ENCODE data around the gene BLOC1S4.

BLOC1S4 gene

GRCh38 chr4:6692379-6692778, 23.6 kb upstream of the BLOC1S4 start:
- no peak for DNase-seq (ENCODE audit: low read depth)

DNA sequence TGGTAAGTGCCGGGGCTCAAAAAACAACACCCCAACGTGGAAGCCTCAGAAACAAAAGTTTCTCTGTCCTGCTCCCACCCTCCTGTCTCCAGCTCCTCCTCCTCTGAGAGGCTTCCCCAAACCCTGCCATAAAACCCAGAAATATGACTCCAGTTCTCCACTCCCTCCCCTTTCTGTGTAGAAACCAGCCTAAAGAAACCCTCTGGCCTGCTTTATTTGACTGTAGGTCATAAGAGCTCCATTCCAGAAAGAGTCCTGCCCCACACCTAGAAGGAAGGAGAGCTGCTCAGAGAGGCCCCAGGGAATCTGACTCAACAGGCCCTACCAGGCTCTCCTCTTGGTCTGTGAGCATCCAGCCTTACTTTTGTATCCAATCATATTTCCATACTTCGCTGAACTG, 23.2 kb upstream of the BLOC1S4 start:
- DNase-seq (ENCODE audit: low read depth), result no peak

GRCh38 chr4:6693231-6694176, 22.5 kb upstream of the BLOC1S4 start, which contains the start of gene S100P:
TSS of gene S100P (plus strand) at chr4:6693878. CDS start at chr4:6693933, 55 bp downstream.
- no peak for DNase-seq (ENCODE audit: low read depth)

GRCh38 chr4:6694177-6694901, 21.6 kb upstream of the BLOC1S4 start:
- no peak for DNase-seq (ENCODE audit: low read depth)

- DNase-seq (ENCODE audit: low read depth), result no peak
Observed at GRCh38 chr4:6695660-6696610, 20.0 kb upstream of the BLOC1S4 start.

GRCh38 chr4:6696611-6697010, 19.4 kb upstream of the BLOC1S4 start:
- DNase-seq (ENCODE audit: low read depth), result no peak

- no peak for DNase-seq (ENCODE audit: low read depth)
Observed at GRCh38 chr4:6697131-6697530, 18.8 kb upstream of the BLOC1S4 start.

GRCh38 chr4:6699388-6699787, 16.6 kb upstream of the BLOC1S4 start:
- DNase-seq (ENCODE audit: low read depth), result no peak

GRCh38 chr4:6699903-6700302, 16.1 kb upstream of the BLOC1S4 start:
- no peak for DNase-seq (ENCODE audit: low read depth)

DNA sequence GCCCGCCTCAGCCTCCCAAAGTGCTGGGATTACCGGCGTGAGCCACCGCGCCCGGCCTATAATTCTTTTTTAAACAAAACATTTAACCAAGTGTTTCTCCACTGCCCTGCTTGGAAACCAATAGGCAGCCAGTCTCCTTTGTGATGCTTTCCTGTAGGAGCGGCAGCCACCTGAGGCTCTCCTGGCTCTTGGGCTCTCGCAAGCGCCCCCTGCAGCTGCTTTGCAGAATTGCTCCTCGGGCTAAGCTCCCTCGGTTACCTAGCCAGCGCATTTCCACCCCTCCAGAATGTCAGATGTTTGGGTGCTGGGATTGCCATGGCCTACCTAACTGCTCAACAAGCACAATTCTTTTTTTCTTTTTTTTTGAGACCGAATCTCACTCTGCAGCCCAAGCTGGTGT, 14.6 kb upstream of the BLOC1S4 start:
- DNase-seq (ENCODE audit: low read depth), result no peak

DNA sequence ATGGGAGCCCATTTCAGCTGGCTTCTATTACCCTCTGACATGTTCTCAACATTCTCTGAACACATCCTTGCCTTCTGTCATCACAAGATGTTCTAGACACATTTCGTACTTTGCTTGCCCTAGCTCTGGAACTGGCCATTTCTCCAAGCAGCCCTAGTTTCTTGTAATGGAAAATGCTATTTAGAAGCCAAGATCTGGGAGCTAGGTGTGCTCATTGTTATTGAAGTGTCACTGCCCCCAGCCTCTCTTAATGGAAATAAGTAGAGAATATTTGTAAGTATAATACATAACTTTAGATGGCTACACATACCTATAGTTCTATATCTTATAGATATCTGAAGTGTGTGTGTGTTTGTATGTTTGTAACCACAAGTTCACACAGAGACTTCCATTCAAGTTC, 13.2 kb upstream of the BLOC1S4 start:
- no peak for DNase-seq (ENCODE audit: low read depth)

DNA sequence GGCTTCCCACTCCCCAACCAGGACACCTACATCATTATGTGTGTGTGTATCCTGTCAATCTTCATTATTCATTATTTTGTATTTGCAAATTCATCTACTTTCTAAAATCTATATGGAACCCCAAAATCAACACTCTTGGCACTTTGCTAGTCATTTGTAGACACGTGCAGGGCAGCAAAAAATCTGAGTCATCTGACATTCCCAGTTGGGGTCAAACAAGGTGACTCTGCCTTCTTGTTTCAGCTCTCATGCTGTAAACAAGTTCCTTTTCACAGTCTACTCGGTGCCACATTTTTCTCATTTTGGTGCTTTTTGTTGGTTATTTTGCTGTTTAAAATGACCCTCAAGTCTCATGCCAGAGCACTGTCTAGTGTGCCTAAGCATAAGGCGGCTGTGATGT, 12.2 kb upstream of the BLOC1S4 start:
- no peak for DNase-seq (ENCODE audit: low read depth)

GRCh38 chr4:6705646-6706045, 10.3 kb upstream of the BLOC1S4 start:
- no peak for DNase-seq (ENCODE audit: low read depth)

DNA sequence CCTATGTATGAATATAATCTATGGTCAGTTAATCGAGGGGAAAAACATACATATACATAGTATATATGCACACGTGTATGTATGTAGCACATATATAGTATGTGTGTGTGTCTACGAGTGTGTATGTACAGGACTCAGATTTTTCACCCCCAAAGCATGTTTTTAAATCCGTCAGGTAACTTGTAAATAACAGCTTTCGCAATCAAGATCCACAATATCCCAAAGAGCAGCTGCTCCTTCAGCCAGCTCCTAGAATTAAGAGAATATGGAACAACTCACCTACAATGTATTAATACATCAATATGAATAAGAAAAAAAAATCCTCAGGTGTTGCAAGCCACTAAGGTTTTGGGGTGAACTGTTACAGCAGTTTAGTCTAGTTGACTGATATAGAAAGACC, 9.8 kb upstream of the BLOC1S4 start:
- no peak for DNase-seq (ENCODE audit: low read depth)

DNA sequence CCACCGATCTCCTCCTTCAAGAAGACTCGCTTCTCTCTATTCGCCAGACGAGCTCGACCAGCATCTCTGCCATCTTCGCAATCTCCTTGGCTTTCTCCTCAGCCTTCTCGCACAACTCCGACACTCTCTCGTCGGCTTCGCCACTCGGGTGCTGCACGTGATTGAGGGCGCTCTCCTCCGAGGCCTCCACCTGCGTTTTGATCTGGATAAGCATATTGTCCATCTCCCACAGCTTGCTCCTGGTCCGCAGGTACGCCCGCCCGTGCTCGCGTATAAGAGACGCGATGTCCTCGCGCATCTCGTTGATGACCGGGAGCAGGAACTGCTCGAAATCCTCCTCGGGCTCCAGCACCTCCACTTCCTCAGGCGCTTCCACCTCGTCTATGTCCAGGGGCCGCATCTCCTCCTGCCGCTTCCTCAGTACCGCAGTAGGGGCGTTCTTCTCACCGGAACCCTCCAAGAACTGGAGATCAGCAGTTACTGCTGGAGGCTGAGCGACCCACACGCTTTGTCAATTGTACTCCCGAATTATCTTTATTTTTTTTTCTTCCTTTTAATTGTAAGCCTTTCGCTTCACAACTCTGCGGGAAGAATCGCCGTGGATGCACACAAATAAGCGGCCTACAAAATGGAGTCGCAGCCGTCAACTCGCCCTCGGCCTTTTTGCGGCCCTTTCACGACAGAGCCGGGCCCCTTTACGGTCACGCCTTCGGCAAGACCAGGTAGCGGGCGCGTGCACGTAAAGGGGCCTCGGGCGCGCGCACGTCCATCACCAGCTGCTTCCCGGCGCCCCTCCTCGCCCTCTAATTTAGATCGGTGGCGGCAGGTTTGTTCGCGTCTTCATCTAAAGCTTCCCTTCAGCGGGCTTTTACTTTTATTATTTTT, 6.5 kb upstream of the BLOC1S4 start, which contains the start of gene MRFAP1L1:
Gene MRFAP1L1, minus strand, starts transcription at position 636 of the 885 bp plus-strand sequence. Its CDS starts 236 bp downstream, at position 400.
- peak; percentile 94 for DNase-seq (ENCODE audit: low read depth)

DNA sequence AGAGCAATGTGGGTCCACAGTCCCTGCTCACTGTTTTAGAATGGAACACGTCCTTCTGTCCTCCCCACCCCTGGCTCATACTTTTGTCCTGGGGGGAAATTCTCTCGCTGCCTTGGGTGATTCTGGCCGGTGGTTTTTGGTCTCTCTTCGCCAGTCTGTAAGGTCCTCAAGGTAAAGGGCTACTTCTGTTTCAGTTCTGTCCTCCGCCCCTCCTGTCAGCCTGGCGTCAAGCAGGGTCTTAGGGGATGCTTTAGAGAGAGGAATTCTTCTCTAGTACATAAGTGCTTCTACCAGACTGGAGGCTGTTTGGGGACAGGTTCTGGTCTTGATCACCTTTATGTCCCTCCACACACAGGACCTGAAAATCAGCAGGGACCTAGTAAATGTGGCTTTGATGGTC, 5.7 kb upstream of the BLOC1S4 start:
- DNase-seq (ENCODE audit: low read depth), result no peak

DNA sequence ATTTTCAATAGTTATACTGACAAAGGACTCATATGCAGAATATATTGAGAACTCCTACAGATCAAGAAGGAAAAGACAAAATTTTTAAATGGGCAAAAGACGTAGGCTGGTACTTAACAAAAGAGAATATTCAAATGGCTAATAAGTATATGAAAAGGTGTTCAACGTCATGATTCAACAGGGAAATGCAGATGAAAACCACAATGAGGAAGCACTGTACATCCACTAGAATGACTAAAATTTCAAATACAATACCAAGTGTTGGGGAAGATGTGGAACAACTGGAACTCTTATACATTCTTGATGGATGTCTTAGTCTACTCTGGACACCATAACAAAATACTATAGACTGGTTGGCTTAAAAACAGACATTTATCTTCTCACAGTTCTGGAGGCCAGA, 5.0 kb upstream of the BLOC1S4 start:
- no peak for DNase-seq (ENCODE audit: low read depth)

DNA sequence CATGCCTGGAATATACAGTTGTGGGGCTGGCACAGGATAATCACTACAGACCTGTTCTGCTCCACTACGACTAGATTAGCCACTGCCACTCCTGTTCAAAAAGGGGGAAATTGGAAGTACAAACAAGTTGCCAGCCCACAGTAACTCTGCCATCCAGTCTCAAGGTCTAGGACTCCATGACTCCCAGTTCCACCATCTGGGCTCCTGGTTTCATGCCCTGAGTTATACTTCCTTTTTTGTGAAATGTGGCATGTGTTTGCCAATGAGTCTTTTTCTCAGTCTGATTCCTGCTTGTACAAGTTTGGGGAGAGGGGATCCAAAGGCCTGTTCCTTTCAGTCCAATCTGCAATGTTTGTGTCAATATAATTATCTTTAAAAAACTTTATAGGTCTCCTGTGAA, 1.0 kb upstream of the BLOC1S4 start:
- DNase-seq (ENCODE audit: low read depth), result no peak

GRCh38 chr4:6715704-6716017, 313 bp upstream of the BLOC1S4 start:
- DNase-seq (ENCODE audit: low read depth), result no peak

- DNase-seq (ENCODE audit: low read depth), result no peak
Observed at GRCh38 chr4:6716958-6717655, 1.1 kb downstream of the BLOC1S4 start.
